GM21576 (cell line): Measurements from ENCODE around the gene PEMT.

ENCODE experiments used
- ATAC-seq: cut with Tn5 transposase; IDR thresholded peaks from one replicate; pipeline ENCODE4 v1.9.1; 2021; ENCODE audit warnings: mild to moderate bottlenecking, moderate library complexity; ENCODE audit not compliant: unreplicated experiment

Gene PEMT

DNA sequence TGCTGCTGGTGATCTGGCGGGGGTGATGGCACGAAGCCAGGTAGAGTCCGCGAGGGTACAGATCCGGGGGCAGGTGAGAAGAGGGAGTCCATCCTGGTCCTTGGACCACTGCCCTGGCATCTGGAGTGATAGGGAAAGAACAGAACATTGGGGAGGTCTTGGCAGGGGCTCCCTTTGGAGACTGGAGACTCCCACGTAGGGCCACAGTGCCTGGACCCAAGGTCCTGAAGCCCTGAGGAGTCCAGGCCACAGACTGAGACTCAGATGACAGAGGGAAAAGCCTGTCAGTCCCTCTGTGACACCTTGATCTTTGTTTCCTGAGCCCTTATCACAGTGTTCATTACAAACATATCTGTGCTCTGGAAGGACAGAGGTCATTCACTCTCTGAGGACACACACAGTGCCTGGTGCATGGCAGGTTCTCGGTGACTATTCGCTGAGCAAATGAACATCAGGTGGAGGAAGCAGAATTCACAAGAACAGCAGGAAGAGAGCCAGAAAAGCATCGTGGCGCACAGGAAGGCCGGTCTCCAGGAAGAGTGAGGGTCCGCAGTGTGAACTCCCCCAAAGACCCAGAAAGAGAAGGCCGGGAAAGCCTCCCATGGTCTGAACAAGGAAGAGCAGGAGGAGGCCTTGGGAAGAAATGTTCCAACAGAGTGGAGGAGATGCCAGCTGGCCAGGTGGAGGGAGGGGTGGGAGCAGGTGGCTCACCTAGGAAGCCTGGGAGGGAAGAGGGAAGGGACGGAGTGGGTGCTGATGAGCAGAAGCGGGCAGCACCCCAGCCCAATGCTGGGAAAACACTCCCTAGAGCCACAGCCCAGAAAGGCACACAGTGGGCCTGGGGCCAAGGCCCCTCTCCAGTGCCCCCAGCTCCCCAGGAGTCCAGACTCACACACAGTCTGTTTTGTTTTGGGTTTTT lies 20.5 kb downstream of the PEMT start:
- no peak for ATAC-seq

DNA sequence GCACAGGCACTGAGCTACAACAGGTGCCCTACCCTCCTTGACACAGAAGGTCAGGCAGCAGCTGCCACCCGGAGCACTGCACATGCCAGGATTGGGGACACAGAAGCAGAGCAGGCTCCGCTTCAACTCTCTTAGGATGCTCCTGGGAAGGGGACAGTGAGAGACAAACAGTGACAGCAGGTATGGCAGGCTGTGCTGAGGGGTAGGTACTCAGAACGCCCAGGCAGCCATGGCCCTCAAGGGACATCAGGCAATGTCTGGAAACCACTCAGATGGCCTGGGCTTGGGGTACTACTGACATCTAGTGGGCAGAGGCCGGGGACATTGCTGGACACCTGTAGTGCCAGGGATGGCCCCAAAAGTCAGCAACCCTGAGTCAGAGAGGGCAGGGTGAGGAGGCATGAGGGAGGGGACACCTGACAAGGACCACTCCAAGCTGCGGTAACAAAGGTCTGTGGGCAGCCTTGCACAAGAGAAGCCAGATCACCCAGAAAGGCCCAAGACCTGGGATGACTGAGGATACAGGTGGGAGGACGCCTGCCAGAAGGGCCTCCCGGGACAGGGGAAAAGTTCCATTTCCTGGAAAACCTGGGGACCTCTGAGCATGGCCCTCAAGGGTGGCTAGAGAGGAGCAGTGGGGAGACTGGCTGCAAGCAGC lies 21.2 kb downstream of the PEMT start:
- no peak for ATAC-seq

DNA sequence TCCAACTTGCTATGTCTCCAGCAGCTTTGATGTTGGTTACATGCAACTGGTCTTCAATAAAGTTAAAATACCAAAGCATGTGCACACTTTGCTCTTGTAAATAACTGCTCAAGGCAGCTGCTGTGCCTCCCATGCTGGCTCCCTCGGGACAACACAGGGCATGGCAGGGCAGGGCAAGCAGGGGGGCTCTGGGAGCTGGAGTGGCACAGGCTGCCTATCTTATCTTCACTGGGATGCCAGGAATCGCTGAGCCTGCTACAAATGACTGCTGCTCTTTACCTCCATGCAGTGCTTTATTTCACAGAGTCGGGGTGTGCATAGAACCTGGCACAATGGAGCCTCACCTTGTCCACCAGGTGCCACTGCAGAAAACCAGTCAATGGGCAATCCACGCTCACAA lies 21.8 kb downstream of the PEMT start:
- ATAC-seq: no peak

DNA sequence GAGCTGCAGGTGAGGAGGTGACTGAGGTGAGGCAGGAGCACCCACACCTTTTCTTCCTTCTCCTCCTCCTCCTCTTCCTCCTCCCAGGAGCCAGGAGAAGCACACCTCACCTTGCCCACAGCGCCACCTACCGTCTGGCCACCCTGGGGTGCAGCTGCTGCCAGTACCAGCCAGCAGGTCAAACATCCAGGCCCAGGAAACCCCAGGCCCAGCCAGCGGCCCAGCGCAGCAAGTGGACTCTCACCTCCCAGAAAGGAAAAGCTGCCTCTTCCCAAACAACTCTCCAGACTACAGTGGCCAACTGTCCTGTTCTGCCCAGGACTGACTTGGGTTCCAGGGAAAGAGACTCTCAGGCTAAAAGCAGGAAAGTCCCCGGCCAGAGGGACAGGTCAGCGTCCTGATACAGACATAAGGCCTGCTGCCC lies 22.7 kb downstream of the PEMT start:
- ATAC-seq: no peak

DNA sequence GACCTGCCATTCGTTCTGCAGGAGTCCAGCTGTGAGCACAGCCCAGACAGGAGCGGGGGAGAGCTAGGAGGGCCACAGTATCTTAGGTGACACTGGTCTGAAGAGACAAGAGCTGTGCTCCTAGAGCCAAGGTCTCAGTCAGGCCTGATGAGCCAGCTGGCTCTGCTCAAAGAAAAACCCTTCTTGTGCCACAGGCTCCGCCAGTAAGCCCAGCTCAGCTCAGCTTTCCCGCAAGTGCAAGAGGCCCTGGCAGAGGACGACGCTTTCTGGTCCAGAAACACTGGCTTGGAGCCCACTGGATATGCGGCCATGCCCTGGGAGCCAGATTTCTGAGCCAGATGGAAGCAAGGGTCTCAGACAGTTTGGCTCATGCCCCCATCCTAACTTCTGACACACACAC lies 23.9 kb downstream of the PEMT start:
- no peak for ATAC-seq

DNA sequence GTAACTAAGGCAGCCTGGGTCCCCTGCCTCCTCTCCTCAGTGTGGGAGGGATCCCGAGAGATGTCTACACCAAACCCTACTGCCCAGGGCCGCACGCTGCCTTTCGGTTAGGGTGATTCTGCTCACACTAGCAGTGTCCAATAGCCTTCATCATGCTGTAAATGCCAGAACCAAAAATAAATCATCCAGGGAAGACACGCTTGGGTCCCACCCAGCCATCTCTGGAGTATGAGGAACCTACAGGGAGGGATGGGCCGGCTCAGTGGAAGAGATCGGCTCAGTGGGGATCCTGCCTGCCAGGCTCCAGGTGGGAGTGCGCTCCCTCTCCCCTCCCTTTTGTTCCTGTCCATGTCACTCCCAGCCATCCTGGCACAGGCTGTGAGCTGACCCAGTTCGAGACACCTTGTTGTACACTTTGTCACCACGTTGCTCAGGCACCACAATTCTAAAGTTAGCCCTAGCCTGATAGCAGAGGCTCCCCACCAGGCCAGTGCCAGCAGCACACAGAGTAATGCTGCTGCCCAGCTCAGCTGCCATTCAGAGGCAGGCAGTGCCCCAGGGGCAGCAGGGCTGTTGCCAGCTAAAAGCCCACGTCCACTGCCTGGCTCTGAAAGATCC lies 24.5 kb downstream of the PEMT start:
- ATAC-seq: no peak

DNA sequence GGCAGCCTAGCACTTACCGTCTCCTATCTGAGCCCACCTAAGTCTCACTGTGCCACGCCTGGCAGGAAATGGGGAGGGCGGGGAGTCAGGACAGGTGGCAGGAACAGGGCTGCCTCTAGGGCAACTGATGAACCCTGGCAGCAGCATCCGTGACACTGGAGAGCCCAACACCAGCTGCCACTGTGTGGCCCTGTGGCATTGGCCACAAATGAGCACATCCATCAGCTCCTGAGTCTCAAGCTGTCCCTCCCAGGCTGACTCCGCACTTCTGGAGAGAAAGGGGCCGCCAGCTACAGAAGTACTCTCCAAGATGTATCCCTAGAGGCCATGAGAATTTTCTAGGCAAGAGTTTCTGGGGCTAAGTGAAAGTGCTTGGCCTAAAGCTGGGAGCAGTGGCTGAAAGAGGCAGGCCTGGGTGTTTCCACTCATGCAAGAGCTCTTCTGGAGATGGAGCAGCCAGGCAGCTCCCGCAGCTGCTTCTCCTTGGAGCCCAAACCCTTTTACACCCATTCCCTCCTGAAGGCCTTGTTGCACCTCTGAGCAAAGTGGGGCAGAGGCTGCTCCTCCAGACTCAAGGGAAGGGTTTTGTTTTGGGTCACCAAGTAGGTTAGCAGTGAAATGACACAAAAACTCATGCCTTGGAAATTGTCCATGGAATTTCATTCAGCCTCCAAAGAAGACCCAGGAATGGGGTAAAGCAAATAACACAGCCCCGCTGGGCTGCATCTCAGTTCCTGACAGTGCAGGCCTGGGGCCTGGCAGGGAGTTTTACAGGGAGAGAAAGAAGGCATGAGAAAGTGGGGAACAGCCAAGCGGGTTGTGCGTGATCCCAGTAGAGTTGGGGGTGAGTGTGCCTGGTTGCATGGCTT lies 25.8 kb downstream of the PEMT start:
- no peak for ATAC-seq

DNA sequence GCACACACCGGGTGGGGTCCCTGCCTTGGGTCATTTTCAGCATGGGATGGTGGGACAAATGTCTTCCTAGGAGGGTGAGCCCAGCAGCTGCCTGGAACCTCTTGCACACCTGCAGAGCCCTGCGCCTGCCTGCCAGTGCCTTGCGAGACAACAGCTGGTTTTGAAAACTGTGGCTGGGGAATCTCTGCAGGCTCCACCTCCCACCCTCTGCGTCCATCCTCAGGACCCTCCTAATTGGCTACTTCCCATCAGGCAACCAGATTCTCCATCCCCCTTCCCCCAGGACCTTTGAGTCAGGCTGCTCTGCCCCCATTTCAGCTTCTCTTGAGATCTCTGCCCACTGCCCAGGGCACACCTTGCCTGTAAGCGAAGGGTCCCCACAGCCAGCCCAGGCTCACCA lies 26.6 kb downstream of the PEMT start:
- ATAC-seq: no peak

DNA sequence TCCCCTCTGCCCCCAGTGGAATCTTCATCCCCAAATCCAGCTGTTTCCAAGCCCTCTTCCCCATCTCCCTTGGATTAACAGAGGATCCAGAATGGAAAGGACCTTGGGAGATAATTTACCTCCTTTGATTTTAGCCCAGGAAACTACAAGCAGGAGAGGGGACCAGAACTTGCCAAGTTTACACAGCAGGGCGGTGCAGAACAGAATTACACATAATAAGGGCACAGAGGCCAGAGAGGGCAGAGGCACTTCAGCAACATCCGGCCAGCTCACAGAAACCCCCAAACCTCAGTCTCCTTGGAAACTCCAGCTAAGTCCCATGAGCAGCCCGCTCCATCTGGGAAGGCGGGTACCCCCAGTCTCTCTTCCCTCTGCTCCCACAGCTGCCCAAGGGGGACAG lies 27.2 kb downstream of the PEMT start:
- ATAC-seq: no peak

DNA sequence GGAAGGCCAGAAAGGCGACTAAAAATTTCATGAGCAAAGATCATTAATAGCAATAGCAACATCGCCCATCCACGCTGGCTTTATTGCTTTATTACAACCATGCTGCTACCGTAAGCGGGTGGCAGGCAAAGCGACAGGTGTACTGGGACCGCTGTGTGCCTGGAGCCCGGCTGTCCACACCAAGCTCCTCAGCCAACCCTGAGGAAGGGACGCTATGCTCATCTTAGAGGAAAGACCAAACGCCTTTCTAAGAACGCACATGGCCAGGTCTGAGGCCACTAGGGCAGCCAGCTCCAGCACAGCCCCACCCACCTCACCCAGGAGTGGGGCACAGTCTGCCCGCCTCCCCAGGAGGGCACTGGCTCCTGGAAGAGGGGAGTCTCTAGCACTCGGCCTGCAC lies 28.0 kb downstream of the PEMT start:
- no peak for ATAC-seq

DNA sequence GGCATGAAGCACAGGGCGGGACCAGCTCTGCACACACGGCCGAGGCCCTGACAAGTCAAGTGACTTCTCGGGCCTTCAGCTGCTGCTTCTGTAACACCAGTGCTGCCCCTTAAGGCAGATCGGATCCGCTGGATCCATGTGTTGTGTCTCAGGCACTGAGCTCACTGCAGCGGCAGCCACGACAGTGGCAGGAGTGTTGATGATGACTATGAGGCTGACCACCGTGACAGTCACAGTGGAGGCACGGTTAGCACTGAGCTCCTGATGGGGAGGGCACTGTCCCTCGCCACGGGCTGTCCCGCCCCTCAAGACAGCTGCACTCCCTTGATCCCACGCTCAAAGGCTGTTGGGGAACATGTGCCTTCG lies 29.4 kb downstream of the PEMT start:
- ATAC-seq: no peak

DNA sequence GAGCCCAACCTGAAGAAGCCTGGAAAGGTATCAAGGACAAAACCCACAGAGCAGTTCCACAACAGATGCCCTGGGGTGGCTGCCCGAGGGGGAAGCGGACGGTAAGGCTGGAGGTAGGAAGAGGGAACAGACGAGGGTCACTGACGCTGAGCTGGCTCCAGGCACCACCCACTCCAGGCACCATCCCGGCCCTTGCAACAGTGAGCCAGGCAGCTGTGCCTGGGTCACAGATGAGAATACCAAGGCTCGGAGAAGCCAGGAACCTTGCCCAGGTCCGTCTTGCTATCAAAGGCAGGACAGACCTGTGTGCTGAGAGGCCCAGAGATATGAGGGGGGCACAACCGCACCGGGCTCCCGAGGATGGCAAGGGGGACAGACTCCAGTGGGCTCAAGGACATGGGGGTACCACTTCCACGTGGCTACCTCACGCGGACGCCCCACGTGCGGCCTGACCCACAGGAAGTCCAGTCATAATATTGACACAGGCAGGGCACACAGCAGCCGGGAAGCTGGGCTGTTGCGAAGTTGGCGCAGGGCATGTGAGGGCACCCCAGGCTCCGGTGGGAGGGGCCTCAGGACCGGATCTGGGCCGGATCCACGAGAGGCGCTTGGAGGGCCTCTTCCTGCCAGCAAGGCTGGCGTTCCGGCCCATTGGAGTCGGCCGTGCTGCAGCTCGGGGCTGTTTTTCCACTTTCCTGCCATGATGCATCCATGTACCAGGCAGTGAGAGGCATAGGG lies 29.9 kb downstream of the PEMT start:
- no peak for ATAC-seq

DNA sequence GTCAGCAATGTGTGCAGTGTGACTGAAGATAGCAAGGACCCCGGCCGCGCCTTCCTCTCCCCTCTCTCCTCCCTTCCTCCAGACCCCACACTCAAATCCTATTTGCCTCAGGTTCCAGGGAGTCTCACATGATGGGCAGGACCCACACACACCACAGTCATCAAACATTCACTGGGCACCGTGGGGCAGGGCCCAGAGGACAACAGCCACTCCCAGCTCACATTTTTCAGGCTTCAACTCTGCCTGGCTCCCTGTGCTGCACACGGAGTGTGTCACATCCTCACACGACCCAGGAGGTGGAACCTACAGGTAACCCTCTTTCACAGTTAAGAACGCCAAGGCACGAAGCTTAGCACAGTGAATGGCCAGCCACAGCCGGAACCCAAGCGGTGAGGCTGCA lies 30.5 kb downstream of the PEMT start:
- no peak for ATAC-seq

DNA sequence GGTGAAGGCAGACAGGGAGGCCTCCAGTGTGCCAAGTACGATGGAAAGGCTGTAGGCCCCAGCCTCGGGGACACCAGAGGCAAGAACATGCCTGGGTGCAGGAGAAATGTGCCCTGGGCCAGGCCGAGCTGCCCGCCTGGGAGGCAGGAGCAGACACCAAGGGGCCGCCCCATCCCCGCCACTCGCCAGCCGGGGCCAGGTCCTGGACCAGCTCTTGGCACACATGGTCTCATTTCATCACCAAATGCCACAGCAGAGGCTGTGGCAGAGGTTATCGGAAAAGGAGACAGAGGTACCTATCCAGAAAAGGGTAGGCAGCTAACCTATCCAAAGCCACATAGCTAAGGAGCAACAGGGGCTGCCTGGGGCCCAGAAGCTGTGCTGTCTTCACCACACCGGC lies 31.3 kb downstream of the PEMT start:
- no peak for ATAC-seq

DNA sequence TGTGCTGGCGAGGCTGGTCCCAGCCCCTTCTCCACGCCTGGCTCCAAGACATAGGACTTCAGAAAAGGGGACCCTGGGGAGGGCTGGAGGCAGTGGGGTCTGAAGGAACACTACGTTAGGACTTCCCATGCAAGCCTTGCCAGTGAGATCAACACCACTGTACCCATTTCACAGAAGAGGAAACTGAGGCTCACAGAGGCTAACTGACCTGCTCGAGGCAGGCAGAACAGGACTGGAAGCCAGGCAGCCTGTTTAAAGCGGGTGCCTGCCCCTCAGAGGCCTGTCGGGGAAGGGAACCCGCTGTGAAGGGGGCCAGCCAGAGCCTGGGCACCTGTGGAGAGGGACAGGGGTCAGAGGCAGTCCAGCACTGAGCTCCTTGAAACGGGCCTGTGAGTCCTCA lies 32.3 kb downstream of the PEMT start:
- ATAC-seq: no peak

DNA sequence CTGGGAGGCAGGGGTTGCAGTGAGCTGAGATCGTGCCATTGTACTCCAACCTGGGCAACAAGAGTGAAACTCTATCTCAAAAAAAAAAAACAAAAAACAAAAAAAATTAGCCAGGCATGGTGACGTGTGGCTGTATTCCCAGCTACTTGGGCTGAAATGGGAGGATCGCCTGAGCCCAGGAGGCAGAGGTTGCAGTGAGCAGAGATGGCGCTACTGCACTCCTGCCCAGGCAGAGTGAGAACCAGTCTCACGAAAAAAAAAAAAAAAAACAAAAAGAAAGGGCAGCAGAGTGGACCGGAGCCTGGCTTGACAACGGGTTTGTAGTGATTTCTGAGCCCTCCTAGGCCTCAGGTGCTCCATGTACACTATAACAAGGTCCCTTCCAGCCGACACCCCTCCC lies 33.1 kb downstream of the PEMT start:
- ATAC-seq: no peak

DNA sequence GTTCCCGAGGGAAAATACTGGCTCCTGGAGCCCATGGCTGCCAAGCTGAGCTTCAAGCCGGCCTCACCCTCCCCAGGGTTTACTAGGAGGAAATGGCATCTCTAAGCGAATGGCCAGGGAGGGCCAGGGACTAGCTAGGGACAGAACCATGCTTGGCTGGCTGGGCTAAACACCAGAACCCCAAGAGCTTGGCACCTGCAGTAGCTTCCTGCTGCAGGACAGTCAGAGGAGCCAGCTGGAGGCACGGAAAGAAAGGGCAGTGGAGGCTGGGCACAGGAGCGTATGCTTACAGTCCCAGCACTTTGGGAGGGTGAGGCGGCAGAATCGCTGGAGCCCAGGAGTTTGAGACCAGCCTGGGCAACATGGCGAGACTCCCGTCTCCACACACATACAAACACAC lies 33.7 kb downstream of the PEMT start:
- ATAC-seq: no peak

DNA sequence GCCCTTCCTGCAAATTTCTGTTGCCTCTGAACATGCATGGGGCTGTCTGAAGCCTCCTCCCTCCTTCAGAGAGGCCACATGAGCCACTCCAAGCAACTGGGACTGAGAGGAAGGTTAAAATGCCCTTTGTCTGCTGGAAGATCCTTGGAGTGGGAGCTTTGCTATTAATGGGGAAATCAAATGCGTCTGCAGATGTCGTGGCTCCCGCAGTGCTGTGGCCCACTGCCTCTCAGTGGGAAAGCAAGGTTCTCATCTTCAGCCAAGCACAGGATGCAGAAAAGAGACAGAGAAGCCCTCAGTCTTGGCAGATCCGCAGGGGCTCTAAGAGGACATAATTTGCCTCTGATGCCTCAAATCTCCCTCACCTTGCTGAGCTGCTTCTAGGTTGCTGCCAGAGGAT lies 34.8 kb downstream of the PEMT start:
- no peak for ATAC-seq

DNA sequence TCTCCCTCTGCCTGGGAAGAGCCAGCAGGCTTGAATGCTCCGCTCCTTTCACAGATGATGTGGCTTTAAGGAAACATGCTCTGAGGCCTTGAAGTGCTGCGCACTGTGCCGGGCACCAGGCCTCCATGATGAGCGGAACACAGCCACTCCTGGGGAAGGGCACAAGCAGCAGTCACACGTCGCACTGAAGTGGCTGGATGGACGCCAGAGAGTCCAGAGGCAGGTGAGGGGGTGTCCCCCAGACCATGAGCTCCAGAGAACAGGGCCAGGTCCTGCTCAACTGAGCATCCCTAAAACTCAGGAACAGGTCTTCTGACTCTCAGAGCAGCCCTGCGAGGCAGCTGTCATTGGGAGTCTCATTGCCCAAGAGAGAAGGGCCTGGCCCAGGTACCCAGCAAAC lies 35.6 kb downstream of the PEMT start:
- ATAC-seq: no peak

DNA sequence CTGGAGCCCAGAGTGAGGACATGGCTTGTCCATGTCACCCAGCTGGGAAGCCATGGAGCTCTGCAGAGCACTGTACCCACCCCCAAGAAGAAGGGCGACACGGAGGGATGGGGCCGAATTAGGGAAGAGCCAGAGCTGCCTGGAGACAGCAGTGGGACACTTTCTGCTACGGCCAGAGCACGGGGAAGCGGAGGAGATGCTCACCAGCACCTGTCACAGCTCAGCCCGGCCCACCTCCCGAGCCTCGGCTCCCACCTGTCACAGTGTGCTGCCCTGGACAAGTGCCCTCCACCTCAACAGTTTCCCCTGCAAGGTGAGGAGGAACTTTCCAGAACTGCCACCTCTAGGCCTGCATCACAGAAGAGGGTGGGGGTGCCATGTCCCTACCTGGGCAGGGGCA lies 36.4 kb downstream of the PEMT start:
- ATAC-seq: no peak

DNA sequence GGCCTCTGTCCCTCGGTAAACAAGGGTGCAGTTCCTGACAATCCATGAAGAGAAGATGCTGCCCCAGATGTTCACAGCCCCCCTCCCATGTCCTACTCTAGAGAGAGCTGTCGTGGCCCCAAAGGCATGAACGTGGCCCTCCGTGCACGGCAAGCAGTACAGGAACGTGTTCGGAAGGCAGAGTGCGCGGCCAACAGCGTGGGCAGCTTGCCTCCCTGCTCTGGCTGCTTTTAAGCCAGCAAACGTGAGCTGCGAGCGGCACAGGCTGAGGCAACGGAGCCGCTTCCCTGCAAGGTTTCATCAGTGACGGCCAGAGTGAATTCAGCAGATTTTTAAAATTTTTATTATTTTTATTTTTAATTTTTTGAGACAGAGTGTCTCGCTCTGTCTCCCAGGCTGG lies 37.2 kb downstream of the PEMT start:
- no peak for ATAC-seq
